IMR-90 (cell line): ENCODE data around the gene SLC27A2. TPM values are rescaled to one million over a fixed set of nuclear protein-coding genes. Genes with fewer than 3 reads are reported as not detected.
A peak's percentile ranks its signal among the peaks of the same experiment; 100 is the strongest.

Source experiments
- ATAC-seq: fragments of 200-7000 bp; cut with Tn5 transposase; 2 replicates; pipeline ENCODE4 v1.9.1; 2020; ENCODE audit warnings: low read depth, mild to moderate bottlenecking, moderate library complexity
- BruUV-seq: library from RNA; stranded (reverse); fragments of 400-500 nt; replicated peaks from 2 replicates; lab custom pipeline; 2021; lab: Mats Ljungman, UMichigan
- CTCF ChIA-PET: fragments of 300-600 bp; formaldehyde crosslinking; extraction: SDS; loops from one replicate; lab custom pipeline; 2021; ENCODE audit warnings: antibody characterized with exemption; lab: Yijun Ruan, JAX
- POLR2A ChIA-PET: fragments of 300-600 bp; sonication (Branson Sonifier 250); formaldehyde crosslinking; loops from one replicate; lab custom pipeline; 2022; ENCODE audit warnings: antibody characterized with exemption; ENCODE audit not compliant: unreplicated experiment; lab: Charles Lee
- DNase-seq: peaks from one replicate; pipeline ENCODE4 v3.0.0; 2013
- H2AFZ ChIP-seq: replicated peaks from 2 replicates; pipeline ENCODE3; 2013; ENCODE audit warnings: low read length, mild to moderate bottlenecking; ENCODE audit not compliant: poor library complexity
- H2AK5ac ChIP-seq: 2 replicates; pipeline ENCODE4 v1.6.1; 2013; ENCODE audit warnings: low read depth, low read length, inconsistent platforms
- H2AK9ac ChIP-seq: replicated peaks from 2 replicates; pipeline ENCODE3; 2013; ENCODE audit warnings: mild to moderate bottlenecking, low read depth, low read length, moderate library complexity; ENCODE audit not compliant: poor library complexity
- H2BK120ac ChIP-seq: 2 replicates; pipeline ENCODE4 v1.6.1; 2013; ENCODE audit warnings: low read depth, low read length, inconsistent platforms
- H2BK15ac ChIP-seq: 3 replicates; pipeline ENCODE4 v1.6.1; 2013; ENCODE audit warnings: low read depth, low read length, inconsistent platforms
- H2BK20ac ChIP-seq: 2 replicates; pipeline ENCODE4 v1.6.1; 2013; ENCODE audit warnings: low read depth, mild to moderate bottlenecking, inconsistent platforms, low read length, moderate library complexity
- H2BK5ac ChIP-seq: 2 replicates; pipeline ENCODE4 v1.6.1; 2013; ENCODE audit warnings: mild to moderate bottlenecking, low read depth, low read length, inconsistent platforms; ENCODE audit not compliant: poor library complexity, severe bottlenecking
- H3K14ac ChIP-seq: replicated peaks from 2 replicates; pipeline ENCODE4 v1.6.1; 2013; ENCODE audit warnings: low read depth, low read length, inconsistent platforms
- H3K18ac ChIP-seq: 2 replicates; pipeline ENCODE4 v1.6.1; 2013; ENCODE audit warnings: low read depth, low read length, control low read depth
- H3K23ac ChIP-seq: 2 replicates; pipeline ENCODE4 v1.6.1; 2013; ENCODE audit warnings: low read depth, low read length, inconsistent platforms
- H3K27ac ChIP-seq: 2 replicates; pipeline ENCODE4 v1.5.1; 2013; ENCODE audit warnings: mild to moderate bottlenecking, control low read depth, low read length; ENCODE audit not compliant: insufficient read depth
- H3K27me3 ChIP-seq: 2 replicates; pipeline ENCODE4 v1.6.1; 2013; ENCODE audit warnings: low read length; ENCODE audit not compliant: control insufficient read depth, insufficient read depth
- H3K36me3 ChIP-seq: 2 replicates; pipeline ENCODE4 v1.6.1; 2013; ENCODE audit warnings: low read length, mixed read lengths; ENCODE audit not compliant: control insufficient read depth, insufficient read depth
- H3K4ac ChIP-seq: 2 replicates; pipeline ENCODE4 v1.6.1; 2013; ENCODE audit warnings: low read depth, low read length, inconsistent platforms
- H3K4me1 ChIP-seq: 2 replicates; pipeline ENCODE4 v1.6.1; 2013; ENCODE audit warnings: low read length, mixed read lengths; ENCODE audit not compliant: control insufficient read depth, insufficient read depth
- H3K4me2 ChIP-seq: 2 replicates; pipeline ENCODE4 v1.6.1; 2013; ENCODE audit warnings: low read depth, mild to moderate bottlenecking, control low read depth, low read length, moderate library complexity
- H3K4me3 ChIP-seq: 2 replicates; pipeline ENCODE4 v1.5.1; 2013; ENCODE audit warnings: low read depth, mild to moderate bottlenecking, control low read depth, low read length, moderate library complexity; ENCODE audit not compliant: insufficient read depth
- H3K56ac ChIP-seq: 2 replicates; pipeline ENCODE4 v1.6.1; 2013; ENCODE audit warnings: low read length, inconsistent platforms; ENCODE audit not compliant: insufficient read depth; ENCODE audit errors: extremely low read depth
- H3K79me1 ChIP-seq, 2 experiments: 2 replicates each; pipeline ENCODE4 v1.6.1; 2013; ENCODE audit warnings: low read length in 2 of 2, inconsistent platforms in 1 of 2, low read depth in 1 of 2
- H3K9ac ChIP-seq: 2 replicates; pipeline ENCODE4 v1.6.1; 2013; ENCODE audit warnings: low read depth, low read length, control low read depth
- H3K9me1 ChIP-seq: 2 replicates; pipeline ENCODE4 v1.6.1; 2013; ENCODE audit warnings: low read length, inconsistent platforms; ENCODE audit not compliant: insufficient read depth
- H3K9me3 ChIP-seq: 2 replicates; pipeline ENCODE4 v1.6.1; 2013; ENCODE audit warnings: low read length; ENCODE audit not compliant: control insufficient read depth, insufficient read depth
- H4K20me1 ChIP-seq: 2 replicates; pipeline ENCODE4 v1.6.1; 2013; ENCODE audit warnings: low read length, inconsistent platforms; ENCODE audit not compliant: insufficient read depth
- H4K5ac ChIP-seq: 2 replicates; pipeline ENCODE4 v1.6.1; 2013; ENCODE audit warnings: mild to moderate bottlenecking, low read depth, low read length, control low read depth
- H4K8ac ChIP-seq, 2 experiments: 2 replicates each; pipeline ENCODE4 v1.6.1; 2013; ENCODE audit warnings: low read depth in 2 of 2, low read length in 2 of 2, control low read depth in 1 of 2, inconsistent platforms in 1 of 2
- H4K91ac ChIP-seq: 2 replicates; pipeline ENCODE4 v1.6.1; 2013; ENCODE audit warnings: low read depth, low read length, inconsistent platforms; ENCODE audit not compliant: insufficient read depth
- RFX5 ChIP-seq: IDR thresholded peaks from 2 replicates; pipeline ENCODE4 v1.8.0; 2012; ENCODE audit warnings: low read depth, mild to moderate bottlenecking, low read length, moderate library complexity
- whole genome bisulfite sequencing, 2 experiments: methylation state at CpG; one replicate each; pipeline versions ENCODE4 v1.1.5 to v1.1.7; 2013; ENCODE audit warnings: missing lambda C conversion rate in 2 of 2; ENCODE audit not compliant: insufficient read length in 1 of 2; ENCODE audit errors: extremely low coverage in 2 of 2; 5-methylcytosine and 5-hydroxymethylcytosine counted together
- dilution Hi-C: fragments of 300-500 bp; cut with HindIII; formaldehyde crosslinking; loops from one replicate; pipeline ENCODE4 v1.14.3; 2018; ENCODE audit warnings: low sequenced_read_pairs; ENCODE audit not compliant: unreplicated experiment
- in situ Hi-C: fragments of 300-500 bp; cut with MboI; formaldehyde crosslinking; loops from 3 replicates; pipeline ENCODE4 v1.14.3; 2019; ENCODE audit warnings: low sequenced_read_pairs, inconsistent platforms, mixed read lengths
- intact Hi-C: fragments of 100-400 bp; cut with micrococcal nuclease; formaldehyde crosslinking; loops from 2 replicates; pipeline ENCODE4 v1.10.0; 2022
- polyA plus RNA-seq, 3 experiments: library from polyadenylated mRNA; depleted of rRNA; stranded (reverse); fragments of >200 nt; gene quantifications; 2 replicates each; pipeline ENCODE4 v1.2.3, GENCODE V29; 2012; ENCODE audit warnings: low replicate concordance in 1 of 3
- total RNA-seq: library from RNA; depleted of rRNA; stranded (reverse); fragments of >200 nt; gene quantifications from 2 replicates; pipeline ENCODE4 v1.2.3, GENCODE V29; 2012

SLC27A2 gene
- total and polyA plus RNA-seq, 2 of the 4 experiments (the other 2 are of a cell fraction): under 0.01 TPM; not detected in 1

GRCh38 chr15:50140098-50140497, 41.9 kb upstream of the SLC27A2 start:
- peak overlapping the region in 1 of 2 experiments; percentile 17; a peak in 1 of 4 replicates for H4K8ac ChIP-seq
- H2BK5ac ChIP-seq: no peak overlapping the region
- ChIA-PET POLR2A (no interaction called here), CTCF (no interaction called here)
- no peak overlapping the region for H2AFZ ChIP-seq
- H3K27ac ChIP-seq: no peak overlapping the region
- intact Hi-C loops: loop anchor here (10.0 kb wide), 2 partner anchors 265 to 1495 kb away; partner anchors contain the start of gene FBN1
- H4K91ac ChIP-seq: no peak overlapping the region
- H2BK20ac ChIP-seq: peak overlapping the region; percentile 62; the same call in 1 of the 2 replicates
- in situ Hi-C loops: loop anchor here (5.0 to 25.0 kb wide), 5 partner anchors 715 to 1775 kb away; partner anchors contain the start of gene FGF7
- peak overlapping the region; percentile 48; the same call in 1 of the 2 replicates for H2BK120ac ChIP-seq
- no peak for TF ChIP-seq RFX5
- no peaks in the 10 kb centered on the region for H4K20me1 ChIP-seq
- no TSS peak for BruUV-seq
- 0 out of 3 replicates have a peak overlapping the region, but pooled peaks have one; percentile 37 for H2BK15ac ChIP-seq
- peaks cover 0 to 3% of the 10 kb centered on the region in 2 experiments; a peak in 1 of 4 replicates for H3K79me1 ChIP-seq
- DNase-seq (peak; percentile 33), ATAC-seq (no peak)
- dilution Hi-C loops: no loop called here
- H3K4me3 ChIP-seq: no peak overlapping the region
- H3K4ac ChIP-seq: peak overlapping the region; percentile 54
- H3K4me2 ChIP-seq: no peak overlapping the region
- H2AK9ac ChIP-seq: no peak overlapping the region
- peak overlapping the region; percentile 51; the same call in 1 of the 2 replicates for H4K5ac ChIP-seq
- 0 out of 2 replicates have a peak overlapping the region, but pooled peaks have one; percentile 16 for H2AK5ac ChIP-seq
- H3K36me3 ChIP-seq: no peaks in the 10 kb centered on the region
- H3K27me3 ChIP-seq: no peaks in the 10 kb centered on the region
- no peaks in the 10 kb centered on the region for H3K9me3 ChIP-seq
- WGBS, 2 experiments: no CpG with 5 or more reads among the region's 1 CpG
- H3K23ac ChIP-seq: no peak overlapping the region
- H3K4me1 ChIP-seq: peaks cover 15% of the 10 kb centered on the region
- H3K9ac ChIP-seq: no peak overlapping the region
- H3K18ac ChIP-seq: no peak overlapping the region; the same call in 1 of the 2 replicates
- H3K14ac ChIP-seq: no peak overlapping the region
- no peak overlapping the region for H3K56ac ChIP-seq
- H3K9me1 ChIP-seq: peaks cover 11% of the 10 kb centered on the region
